Trophoblast cell (in vitro differentiated cells and primary cell): ENCODE results near the gene KL.

ENCODE experiments used
- DNase-seq, 2 donors: peaks; one replicate each; pipeline ENCODE4 v3.0.0-alpha.2; 2016
- H2AFZ ChIP-seq: 2 replicates; pipeline ENCODE4 v1.6.1; 2013; ENCODE audit warnings: low read length, moderate library complexity, mild to moderate bottlenecking; ENCODE audit not compliant: insufficient read depth, poor library complexity
- H2AK5ac ChIP-seq: 2 replicates; pipeline ENCODE4 v1.6.1; 2013; ENCODE audit warnings: mild to moderate bottlenecking, low read length
- H2BK120ac ChIP-seq: 2 replicates; pipeline ENCODE4 v1.6.1; 2013; ENCODE audit warnings: low read length, mild to moderate bottlenecking, moderate library complexity; ENCODE audit not compliant: insufficient read depth, poor library complexity
- H2BK12ac ChIP-seq: 2 replicates; pipeline ENCODE4 v1.6.1; 2013; ENCODE audit warnings: mild to moderate bottlenecking, low read length, moderate library complexity
- H2BK5ac ChIP-seq: 2 replicates; pipeline ENCODE4 v1.6.1; 2013; ENCODE audit warnings: low read length, low read depth, moderate library complexity, mild to moderate bottlenecking; ENCODE audit not compliant: poor library complexity
- H3K14ac ChIP-seq: 2 replicates; pipeline ENCODE4 v1.6.1; 2013; ENCODE audit warnings: mild to moderate bottlenecking, low read length
- H3K18ac ChIP-seq: 2 replicates; pipeline ENCODE4 v1.6.1; 2013; ENCODE audit warnings: mild to moderate bottlenecking, low read length
- H3K23ac ChIP-seq: 2 replicates; pipeline ENCODE4 v1.6.1; 2013; ENCODE audit warnings: low read length
- H3K27ac ChIP-seq: 2 replicates; pipeline ENCODE4 v1.5.1; 2013; ENCODE audit warnings: low read depth, mild to moderate bottlenecking, inconsistent platforms, low read length, moderate library complexity
- H3K27me3 ChIP-seq: 2 replicates; pipeline ENCODE4 v1.6.1; 2013; ENCODE audit warnings: inconsistent platforms, mild to moderate bottlenecking, low read length, moderate library complexity; ENCODE audit not compliant: insufficient read depth
- H3K36me3 ChIP-seq, 2 experiments: 1 replicate in 1 of 2; 2 replicates in 1 of 2; pipeline ENCODE4 v1.6.1; 2013; ENCODE audit warnings: low read length in 2 of 2, mild to moderate bottlenecking in 2 of 2, moderate library complexity in 1 of 2; ENCODE audit not compliant: insufficient read depth in 2 of 2, control insufficient read depth in 1 of 2
- H3K4ac ChIP-seq: 2 replicates; pipeline ENCODE4 v1.6.1; 2013; ENCODE audit warnings: low read depth, mild to moderate bottlenecking, low read length, moderate library complexity
- H3K4me1 ChIP-seq, 2 experiments: 1 replicate in 1 of 2; 2 replicates in 1 of 2; pipeline ENCODE4 v1.6.1; 2013; ENCODE audit warnings: low read length in 2 of 2, mild to moderate bottlenecking in 2 of 2, moderate library complexity in 1 of 2; ENCODE audit not compliant: insufficient read depth in 2 of 2, control insufficient read depth in 1 of 2
- H3K4me2 ChIP-seq: 2 replicates; pipeline ENCODE4 v1.6.1; 2013; ENCODE audit warnings: inconsistent platforms, mild to moderate bottlenecking, low read length, moderate library complexity
- H3K4me3 ChIP-seq: 2 replicates; pipeline ENCODE4 v1.5.1; 2013; ENCODE audit warnings: mild to moderate bottlenecking, low read depth, low read length, inconsistent platforms
- H3K79me1 ChIP-seq: one replicate; pipeline ENCODE4 v1.6.1; 2013; ENCODE audit warnings: low read length
- H3K79me2 ChIP-seq: 2 replicates; pipeline ENCODE4 v1.6.1; 2013; ENCODE audit warnings: low read length, mild to moderate bottlenecking; ENCODE audit not compliant: control insufficient read depth, insufficient read depth, poor library complexity
- H3K9ac ChIP-seq: 2 replicates; pipeline ENCODE4 v1.6.1; 2013; ENCODE audit warnings: mild to moderate bottlenecking, low read length
- H3K9me3 ChIP-seq: 2 replicates; pipeline ENCODE4 v1.6.1; 2013; ENCODE audit warnings: low read depth, mild to moderate bottlenecking, control low read depth, inconsistent platforms, low read length; ENCODE audit not compliant: insufficient read depth
- H4K12ac ChIP-seq: 2 replicates; pipeline ENCODE4 v1.6.1; 2013; ENCODE audit warnings: low read depth, mild to moderate bottlenecking, low read length, moderate library complexity
- H4K8ac ChIP-seq: 2 replicates; pipeline ENCODE4 v1.6.1; 2013; ENCODE audit warnings: low read depth, mild to moderate bottlenecking, low read length, moderate library complexity
- H4K91ac ChIP-seq: one replicate; pipeline ENCODE4 v1.6.1; 2013; ENCODE audit warnings: low read depth, mild to moderate bottlenecking, low read length, moderate library complexity
- WGBS: extraction: QIAGEN DNeasy Blood & Tissue Kit; methylation state at CpG from one replicate; pipeline ENCODE4 v1.1.7; 2013; ENCODE audit warnings: missing lambda C conversion rate; ENCODE audit not compliant: insufficient read length, insufficient coverage; ENCODE audit errors: extremely low coverage; 5-methylcytosine and 5-hydroxymethylcytosine counted together

The KL gene

DNA sequence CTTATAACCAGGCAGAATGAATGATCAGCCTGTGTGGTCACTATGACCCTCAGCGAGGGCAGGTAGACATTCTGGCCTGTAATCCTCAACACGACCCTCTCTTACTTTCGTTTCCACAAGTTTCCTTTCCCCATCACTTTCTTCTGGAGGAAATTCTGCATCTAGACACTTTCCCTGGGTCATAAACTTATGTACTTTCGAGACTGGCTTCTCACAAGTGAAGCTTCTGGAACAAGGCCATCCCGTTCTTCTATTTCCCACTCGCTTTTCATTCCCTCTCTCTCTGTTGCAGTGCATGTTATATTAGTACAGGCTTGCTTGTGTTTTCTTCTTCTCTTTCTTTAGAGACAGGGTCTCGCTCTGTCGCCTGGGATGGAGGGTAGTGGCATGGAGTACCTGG lies 23.1 kb upstream of the KL start:
- Histone ChIP-seq H3K4me3 (no peak overlapping the region), H2AK5ac (no peak overlapping the region), H2BK5ac (no peak overlapping the region), H4K8ac (no peak overlapping the region), H2BK120ac (no peak overlapping the region), H3K36me3 (no peaks in the 10 kb centered on the region), H3K27me3 (no peaks in the 10 kb centered on the region), H4K12ac (no peak overlapping the region), H3K9me3 (no peaks in the 10 kb centered on the region), H3K4me1 (no peaks in the 10 kb centered on the region), H4K91ac (no peak overlapping the region), H3K9ac (no peak overlapping the region), H3K4me2 (no peak overlapping the region), H3K79me1 (no peaks in the 10 kb centered on the region), H3K14ac (no peak overlapping the region), H3K18ac (no peak overlapping the region), H3K79me2 (no peaks in the 10 kb centered on the region), H2BK12ac (no peak overlapping the region), H3K4ac (no peak overlapping the region), H2AFZ (no peak overlapping the region), H3K23ac (no peak overlapping the region), H3K27ac (no peak overlapping the region)
- no CpG with 5 or more reads among the region's 8 CpGs for WGBS
- DNase-seq: no peak

DNA sequence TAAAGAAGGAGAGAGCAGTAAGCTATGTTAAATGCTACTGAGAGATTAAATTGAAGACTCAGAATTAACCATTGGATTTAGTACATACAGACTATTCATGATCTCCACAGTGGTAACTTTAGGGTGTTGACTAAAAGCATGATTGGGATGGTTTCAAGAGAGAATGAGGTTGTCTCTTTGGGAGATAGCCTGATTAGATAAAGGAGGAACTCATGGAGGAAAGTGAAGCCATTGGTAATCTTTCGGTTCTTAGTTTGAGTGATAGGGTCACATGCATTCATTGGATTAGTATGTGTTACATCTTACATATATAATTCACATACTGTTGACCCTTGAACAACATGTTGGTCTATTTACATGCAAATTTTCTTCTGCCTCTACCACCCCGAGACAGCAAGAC lies 18.8 kb upstream of the KL start:
- Histone ChIP-seq H2BK12ac (no peak overlapping the region), H3K14ac (no peak overlapping the region)
- no peak for DNase-seq

DNA sequence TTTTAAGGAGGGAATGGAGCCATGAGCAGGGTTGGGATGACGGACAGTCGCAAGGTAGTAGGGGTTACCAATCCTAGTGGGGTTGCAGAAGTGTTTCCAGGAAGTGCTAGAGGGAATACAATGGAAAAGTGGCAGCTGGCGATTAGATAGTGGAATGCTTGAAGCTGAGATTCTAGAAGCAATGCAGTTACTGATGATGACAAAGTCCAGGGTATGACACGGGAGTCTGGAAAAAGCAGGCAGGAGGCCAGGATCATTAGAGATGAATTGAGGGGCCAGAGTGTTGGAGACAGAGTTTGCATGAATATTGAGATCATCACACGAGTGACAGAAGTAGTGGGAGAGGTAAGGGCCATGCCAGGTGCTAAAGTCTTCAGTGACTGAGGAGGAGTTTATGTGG lies 17.3 kb upstream of the KL start:
- H3K9me3 ChIP-seq: no peaks in the 10 kb centered on the region
- no peak overlapping the region for H3K18ac ChIP-seq
- H3K14ac ChIP-seq: no peak overlapping the region
- no peak overlapping the region for H2AFZ ChIP-seq
- H3K36me3 ChIP-seq: no peaks in the 10 kb centered on the region
- no peak overlapping the region for H2BK12ac ChIP-seq
- H2AK5ac ChIP-seq: no peak overlapping the region
- no peak overlapping the region for H3K4ac ChIP-seq
- no peak overlapping the region for H4K91ac ChIP-seq
- no peak overlapping the region for H3K9ac ChIP-seq
- peaks cover 2% of the 10 kb centered on the region for H3K27me3 ChIP-seq
- no peak overlapping the region for H2BK5ac ChIP-seq
- no peaks in the 10 kb centered on the region for H3K4me1 ChIP-seq
- DNase-seq: no peak
- no peak overlapping the region for H4K12ac ChIP-seq
- no peak overlapping the region for H3K23ac ChIP-seq
- no peaks in the 10 kb centered on the region for H3K79me1 ChIP-seq
- no peak overlapping the region for H3K4me2 ChIP-seq
- no peak overlapping the region for H3K27ac ChIP-seq
- H2BK120ac ChIP-seq: no peak overlapping the region
- H3K4me3 ChIP-seq: no peak overlapping the region
- H3K79me2 ChIP-seq: no peaks in the 10 kb centered on the region
- no CpG with 5 or more reads among the region's 5 CpGs for WGBS
- no peak overlapping the region for H4K8ac ChIP-seq

More for the DNA sequence above, 18.8 kb upstream of the KL start:
- Histone ChIP-seq H3K36me3 (no peaks in the 10 kb centered on the region), H3K4me2 (no peak overlapping the region), H3K79me1 (no peaks in the 10 kb centered on the region), H3K4me1 (no peaks in the 10 kb centered on the region), H2AK5ac (no peak overlapping the region), H4K8ac (no peak overlapping the region), H3K9ac (no peak overlapping the region), H3K4me3 (no peak overlapping the region), H2BK120ac (no peak overlapping the region), H4K12ac (no peak overlapping the region), H3K27ac (no peak overlapping the region), H3K18ac (no peak overlapping the region), H4K91ac (no peak overlapping the region), H3K27me3 (peaks cover 2% of the 10 kb centered on the region), H3K9me3 (no peaks in the 10 kb centered on the region), H2AFZ (no peak overlapping the region), H3K4ac (no peak overlapping the region), H2BK5ac (no peak overlapping the region), H3K79me2 (no peaks in the 10 kb centered on the region), H3K23ac (no peak overlapping the region)
- WGBS: no CpG with 5 or more reads among the region's 2 CpGs

DNA sequence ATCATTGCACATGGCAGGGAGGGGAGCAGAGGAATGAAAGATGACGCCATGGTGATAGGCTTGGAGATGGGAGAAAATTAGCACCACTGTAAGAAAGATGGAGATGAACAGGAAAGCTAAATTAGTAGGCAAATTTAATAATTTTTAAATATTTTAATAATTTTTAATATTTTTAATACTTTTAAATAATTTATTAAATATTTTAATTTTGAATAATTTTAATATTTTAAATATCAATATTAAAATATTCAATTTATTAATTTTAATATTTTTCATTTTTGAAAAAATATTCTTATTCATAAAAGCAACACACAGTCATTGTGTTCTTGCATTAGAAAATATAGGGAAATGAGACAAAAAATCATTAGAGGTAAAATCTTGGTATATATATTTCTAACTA lies 15.9 kb upstream of the KL start:
- WGBS: no CpG with 5 or more reads among the region's 1 CpG
- no peak for DNase-seq
- no peak overlapping the region for H3K9ac ChIP-seq
- H2BK12ac ChIP-seq: no peak overlapping the region
- H3K4me2 ChIP-seq: no peak overlapping the region
- peaks cover 2% of the 10 kb centered on the region for H3K27me3 ChIP-seq
- H4K8ac ChIP-seq: no peak overlapping the region
- H3K14ac ChIP-seq: no peak overlapping the region
- no peak overlapping the region for H3K18ac ChIP-seq
- no peak overlapping the region for H2BK120ac ChIP-seq
- no peak overlapping the region for H3K4ac ChIP-seq
- no peak overlapping the region for H4K91ac ChIP-seq
- no peak overlapping the region for H3K27ac ChIP-seq
- H2BK5ac ChIP-seq: no peak overlapping the region
- no peak overlapping the region for H2AK5ac ChIP-seq
- no peaks in the 10 kb centered on the region for H3K9me3 ChIP-seq
- no peak overlapping the region for H2AFZ ChIP-seq
- no peak overlapping the region for H4K12ac ChIP-seq
- H3K4me1 ChIP-seq: no peaks in the 10 kb centered on the region
- H3K36me3 ChIP-seq: no peaks in the 10 kb centered on the region
- H3K23ac ChIP-seq: no peak overlapping the region
- no peak overlapping the region for H3K4me3 ChIP-seq
- no peaks in the 10 kb centered on the region for H3K79me2 ChIP-seq
- H3K79me1 ChIP-seq: no peaks in the 10 kb centered on the region
